NK-92 (cell line): ENCODE measurements around the gene SYPL2.

Source experiments
- DNase-seq: peaks from one replicate; lab custom pipeline; 2025; ENCODE audit not compliant: unreplicated experiment; lab: John Stamatoyannopoulos, UW

SYPL2 gene

GRCh38 chr1:109513110-109513710 is 46.9 kb downstream of the SYPL2 start:
- no peak for DNase-seq

- no peak for DNase-seq
Observed at GRCh38 chr1:109514846-109515245, 48.5 kb downstream of the SYPL2 start.

GRCh38 chr1:109516872-109517271 is 50.5 kb downstream of the SYPL2 start:
- no peak for DNase-seq

GRCh38 chr1:109517337-109517736 is 51.0 kb downstream of the SYPL2 start:
- DNase-seq, result no peak

- DNase-seq, result no peak
Observed at GRCh38 chr1:109521002-109521951, 54.9 kb downstream of the SYPL2 start.

GRCh38 chr1:109522026-109522425 is 55.7 kb downstream of the SYPL2 start:
- no peak for DNase-seq

GRCh38 chr1:109523706-109524105 is 57.4 kb downstream of the SYPL2 start:
- no peak for DNase-seq

GRCh38 chr1:109527098-109527811 is 60.9 kb downstream of the SYPL2 start:
- DNase-seq, result no peak

GRCh38 chr1:109527846-109528695 is 61.7 kb downstream of the SYPL2 start:
- DNase-seq, result no peak

GRCh38 chr1:109528712-109529111 is 62.4 kb downstream of the SYPL2 start:
- no peak for DNase-seq

GRCh38 chr1:109529881-109530456 is 63.6 kb downstream of the SYPL2 start:
- DNase-seq, result no peak

GRCh38 chr1:109530457-109531087 is 64.2 kb downstream of the SYPL2 start:
- no peak for DNase-seq

GRCh38 chr1:109531380-109531779 is 65.0 kb downstream of the SYPL2 start:
- no peak for DNase-seq
